HEK293T (cell line): ENCODE results near the gene CHAT.

ENCODE experiments used
- ARNT ChIP-seq: fragments of 450-650 bp; IDR thresholded peaks from 2 replicates; pipeline ENCODE4 v1.6.1; 2017; ENCODE audit warnings: mild to moderate bottlenecking
- ELF4 ChIP-seq: fragments of 450-650 bp; IDR thresholded peaks from 2 replicates; pipeline ENCODE4 v1.6.1; 2017; ENCODE audit warnings: antibody characterized with exemption
- FOXK2 ChIP-seq: fragments of 450-650 bp; IDR thresholded peaks from 2 replicates; pipeline ENCODE4 v1.6.1; 2016; ENCODE audit warnings: mild to moderate bottlenecking
- FOXM1 ChIP-seq: fragments of 450-650 bp; IDR thresholded peaks from 2 replicates; pipeline ENCODE4 v1.6.1; 2017; ENCODE audit warnings: mild to moderate bottlenecking, borderline replicate concordance
- NFRKB ChIP-seq: fragments of 450-650 bp; IDR thresholded peaks from 2 replicates; pipeline ENCODE4 v1.6.1; 2016; ENCODE audit warnings: mild to moderate bottlenecking, moderate library complexity
- SP1 ChIP-seq: fragments of 450-650 bp; IDR thresholded peaks from 2 replicates; pipeline ENCODE4 v1.6.1; 2017
- SUZ12 ChIP-seq: fragments of 450-650 bp; IDR thresholded peaks from 2 replicates; pipeline ENCODE4 v1.6.1; 2016; ENCODE audit warnings: mild to moderate bottlenecking

GRCh38 chr10:49682879-49683278 lies 69.0 kb downstream of the CHAT start:
- TF ChIP-seq NFRKB: no peak
- TF ChIP-seq SUZ12: no peak
- TF ChIP-seq FOXK2: no peak
- TF ChIP-seq SP1: no peak
- no peak for TF ChIP-seq ARNT
- TF ChIP-seq FOXM1: no peak
- TF ChIP-seq ELF4: no peak
